ENCODE results near the gene DCLK2.

The DCLK2 gene

DNA sequence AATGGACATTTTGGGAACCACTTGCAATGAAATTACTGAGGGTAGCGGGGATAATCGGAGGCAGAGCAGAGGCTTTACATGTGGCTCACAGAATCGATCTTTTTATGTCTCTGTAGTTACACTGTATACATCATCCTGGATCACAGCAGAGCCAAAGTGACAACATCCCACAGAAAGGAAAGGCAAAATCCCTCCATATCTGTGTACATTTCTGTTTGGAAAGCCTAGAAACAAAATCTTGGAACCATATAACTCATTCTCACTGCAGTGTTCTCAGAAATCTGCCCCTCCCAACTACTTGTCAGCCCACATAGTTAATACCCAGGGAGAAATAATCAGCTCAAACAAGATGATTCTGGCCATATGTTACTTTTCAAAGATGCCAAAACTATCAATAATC lies 211.6 kb downstream of the DCLK2 start:
- H2AK5ac ChIP-seq (ENCODE audit: low read length, severe bottlenecking): no peak overlapping the region
- H3K4ac ChIP-seq (ENCODE audit: low read depth in 1 of 2, low read length in 2 of 2): no peak overlapping the region
- H3K36me3 ChIP-seq (ENCODE audit: control insufficient read depth in 1 of 2, insufficient read depth in 2 of 2, low read depth in 1 of 2, low read length in 2 of 2): no peaks in the 10 kb centered on the region
- no peak overlapping the region for H2BK12ac ChIP-seq (ENCODE audit: low read length in 2 of 2)
- H3K4me3 ChIP-seq (ENCODE audit: insufficient read depth in 1 of 2, low read depth in 1 of 2, low read length in 2 of 2): no peak overlapping the region
- H3K18ac ChIP-seq (ENCODE audit: low read depth in 1 of 2, low read length in 2 of 2): no peak overlapping the region
- no peak overlapping the region for H2BK15ac ChIP-seq (ENCODE audit: low read depth, poor library complexity, severe bottlenecking)
- no peak overlapping the region for H2BK120ac ChIP-seq (ENCODE audit: low read depth, low read length)
- no peak overlapping the region for H2BK5ac ChIP-seq (ENCODE audit: low read depth, low read length, poor library complexity, severe bottlenecking)
- no peaks in the 10 kb centered on the region for H3K27me3 ChIP-seq (ENCODE audit: control insufficient read depth in 1 of 2, insufficient read depth in 1 of 2, low read length in 2 of 2)
- no peaks in the 10 kb centered on the region for H3K9me3 ChIP-seq (ENCODE audit: control insufficient read depth, low read length)
- H3K14ac ChIP-seq (ENCODE audit: low read length in 2 of 2): no peak overlapping the region
- no peak overlapping the region for H4K91ac ChIP-seq (ENCODE audit: low read length)
- no peak overlapping the region for H3K23ac ChIP-seq (ENCODE audit: low read length in 2 of 2)
- DNase-seq: no peak
- no peak overlapping the region for H3K9ac ChIP-seq (ENCODE audit: low read length)
- peaks cover 3% of the 10 kb centered on the region for H3K79me1 ChIP-seq (replicated peaks; ENCODE audit: low read length, poor library complexity, severe bottlenecking)
- no peak overlapping the region for H3K4me2 ChIP-seq (ENCODE audit: low read length, poor library complexity, severe bottlenecking)
- H2AFZ ChIP-seq (ENCODE audit: low read depth, low read length): no peak overlapping the region
- H4K8ac ChIP-seq (ENCODE audit: low read length): no peak overlapping the region
- WGBS: 97% methylated on average over 3 of the region's 3 CpGs
- no peak overlapping the region for H3K27ac ChIP-seq (ENCODE audit: low read length, poor library complexity, severe bottlenecking)
- H3K4me1 ChIP-seq (ENCODE audit: control insufficient read depth, insufficient read depth, low read depth, low read length): no peaks in the 10 kb centered on the region

DNA sequence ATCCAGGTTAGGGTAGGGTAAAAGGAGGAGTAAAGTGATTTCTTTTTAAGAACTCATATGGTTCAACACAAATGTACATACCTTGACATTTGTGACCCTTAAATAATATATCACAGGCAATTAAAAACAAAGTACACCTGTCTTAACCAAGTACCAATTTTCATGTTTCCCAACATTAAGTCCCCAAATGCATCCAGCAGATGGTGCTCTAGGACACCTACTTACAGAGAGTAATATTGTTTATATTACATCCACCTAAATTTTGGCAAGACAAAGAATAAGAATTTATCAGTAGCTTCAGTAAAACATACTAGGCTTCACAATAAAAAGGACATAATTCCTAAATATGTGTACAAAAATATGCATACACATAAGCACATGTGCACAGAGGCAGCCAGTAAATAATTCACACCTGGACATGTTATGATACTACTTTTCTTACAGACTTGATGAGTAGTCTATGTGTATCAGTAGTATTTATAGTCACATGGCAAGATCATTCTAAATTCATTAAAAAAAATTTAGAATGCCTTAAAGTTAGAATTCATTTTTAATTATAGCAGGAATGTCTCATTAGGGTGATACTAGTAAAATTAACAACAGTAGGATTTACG lies 219.7 kb downstream of the DCLK2 start:
- no peaks in the 10 kb centered on the region for H3K4me1 ChIP-seq (ENCODE audit: control insufficient read depth, insufficient read depth, low read depth, low read length)
- no peak overlapping the region for H3K9ac ChIP-seq (ENCODE audit: low read length)
- H3K4ac ChIP-seq (ENCODE audit: low read depth in 1 of 2, low read length in 2 of 2): no peak overlapping the region
- no peaks in the 10 kb centered on the region for H3K9me3 ChIP-seq (ENCODE audit: control insufficient read depth, low read length)
- no peaks in the 10 kb centered on the region for H3K36me3 ChIP-seq (ENCODE audit: control insufficient read depth in 1 of 2, insufficient read depth in 2 of 2, low read depth in 1 of 2, low read length in 2 of 2)
- no peak overlapping the region for H3K4me3 ChIP-seq (ENCODE audit: insufficient read depth in 1 of 2, low read depth in 1 of 2, low read length in 2 of 2)
- no peak overlapping the region for H2AK5ac ChIP-seq (ENCODE audit: low read length, severe bottlenecking)
- no peak overlapping the region for H3K27ac ChIP-seq (ENCODE audit: low read length, poor library complexity, severe bottlenecking)
- H3K23ac ChIP-seq (ENCODE audit: low read length in 2 of 2): no peak overlapping the region
- H2BK5ac ChIP-seq (ENCODE audit: low read depth, low read length, poor library complexity, severe bottlenecking): no peak overlapping the region
- H4K91ac ChIP-seq (ENCODE audit: low read length): no peak overlapping the region
- H3K79me1 ChIP-seq (replicated peaks; ENCODE audit: low read length, poor library complexity, severe bottlenecking): no peaks in the 10 kb centered on the region
- no peak overlapping the region for H2BK15ac ChIP-seq (ENCODE audit: low read depth, poor library complexity, severe bottlenecking)
- WGBS: 100% methylated on average over 1 of the region's 1 CpG
- H3K18ac ChIP-seq (ENCODE audit: low read depth in 1 of 2, low read length in 2 of 2): no peak overlapping the region
- H3K14ac ChIP-seq (ENCODE audit: low read length in 2 of 2): no peak overlapping the region
- no peak overlapping the region for H2BK120ac ChIP-seq (ENCODE audit: low read depth, low read length)
- peak; percentile 61 for DNase-seq
- no peak overlapping the region for H3K4me2 ChIP-seq (ENCODE audit: low read length, poor library complexity, severe bottlenecking)
- H2AFZ ChIP-seq (ENCODE audit: low read depth, low read length): no peak overlapping the region
- no peak overlapping the region for H4K8ac ChIP-seq (ENCODE audit: low read length)
- no peak overlapping the region for H2BK12ac ChIP-seq (ENCODE audit: low read length in 2 of 2)
- no peaks in the 10 kb centered on the region for H3K27me3 ChIP-seq (ENCODE audit: control insufficient read depth in 1 of 2, insufficient read depth in 1 of 2, low read length in 2 of 2)

DNA sequence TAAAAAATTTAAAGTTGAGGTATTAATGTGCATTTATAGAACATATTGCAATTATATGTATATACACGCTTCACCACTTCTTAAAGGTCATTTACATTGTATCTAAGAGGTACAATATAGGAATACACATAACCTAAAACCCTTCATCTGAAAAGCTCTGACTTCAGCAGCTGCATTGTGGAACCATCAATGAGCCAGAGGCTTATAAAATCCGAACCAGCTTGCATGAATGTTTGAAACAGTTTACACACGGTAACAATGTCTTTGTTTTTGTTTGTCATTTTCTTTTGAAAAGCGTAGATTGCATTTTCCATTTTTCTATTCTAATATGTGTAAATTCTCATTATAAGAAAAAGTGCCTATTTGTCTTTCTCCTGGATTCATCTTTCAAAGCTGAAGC lies 221.6 kb downstream of the DCLK2 start:
- Histone ChIP-seq H3K27ac (ENCODE audit: low read length, poor library complexity, severe bottlenecking) (no peak overlapping the region), H3K9me3 (ENCODE audit: control insufficient read depth, low read length) (no peaks in the 10 kb centered on the region), H3K9ac (ENCODE audit: low read length) (no peak overlapping the region), H4K8ac (ENCODE audit: low read length) (no peak overlapping the region), H2BK5ac (ENCODE audit: low read depth, low read length, poor library complexity, severe bottlenecking) (no peak overlapping the region), H3K79me1 (replicated peaks; ENCODE audit: low read length, poor library complexity, severe bottlenecking) (no peaks in the 10 kb centered on the region), H2BK120ac (ENCODE audit: low read depth, low read length) (no peak overlapping the region), H2BK12ac (ENCODE audit: low read length in 2 of 2) (no peak overlapping the region), H2BK15ac (ENCODE audit: low read depth, poor library complexity, severe bottlenecking) (no peak overlapping the region), H2AK5ac (ENCODE audit: low read length, severe bottlenecking) (no peak overlapping the region), H3K23ac (ENCODE audit: low read length in 2 of 2) (no peak overlapping the region), H3K4me3 (ENCODE audit: insufficient read depth in 1 of 2, low read depth in 1 of 2, low read length in 2 of 2) (no peak overlapping the region), H3K36me3 (ENCODE audit: control insufficient read depth in 1 of 2, insufficient read depth in 2 of 2, low read depth in 1 of 2, low read length in 2 of 2) (no peaks in the 10 kb centered on the region), H2AFZ (ENCODE audit: low read depth, low read length) (no peak overlapping the region), H3K18ac (ENCODE audit: low read depth in 1 of 2, low read length in 2 of 2) (no peak overlapping the region), H3K4ac (ENCODE audit: low read depth in 1 of 2, low read length in 2 of 2) (no peak overlapping the region), H3K4me1 (ENCODE audit: control insufficient read depth, insufficient read depth, low read depth, low read length) (no peaks in the 10 kb centered on the region), H3K27me3 (ENCODE audit: control insufficient read depth in 1 of 2, insufficient read depth in 1 of 2, low read length in 2 of 2) (no peaks in the 10 kb centered on the region), H3K4me2 (ENCODE audit: low read length, poor library complexity, severe bottlenecking) (no peak overlapping the region), H3K14ac (ENCODE audit: low read length in 2 of 2) (no peak overlapping the region), H4K91ac (ENCODE audit: low read length) (no peak overlapping the region)
- DNase-seq: no peak
- 100% methylated on average over 2 of the region's 4 CpGs for WGBS

DNA sequence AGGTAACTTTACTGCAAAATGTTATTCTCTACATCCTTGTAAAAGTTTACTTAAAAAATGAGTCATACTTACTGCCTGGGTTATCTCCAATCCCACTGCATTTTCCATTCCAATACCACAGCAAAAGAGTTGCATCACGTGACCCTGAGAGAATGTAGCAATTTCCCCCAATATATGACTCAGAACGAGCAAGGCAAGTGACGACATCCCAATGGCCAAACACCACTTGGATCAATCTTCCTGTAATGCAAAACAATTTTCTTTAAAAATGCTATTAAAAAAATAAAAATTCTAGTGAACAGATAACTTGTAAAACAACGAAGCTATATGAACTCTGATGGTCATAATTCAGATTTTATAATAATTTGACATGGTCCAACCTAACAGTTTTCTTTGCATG lies 224.3 kb downstream of the DCLK2 start:
- H2BK12ac ChIP-seq (ENCODE audit: low read length in 2 of 2): no peak overlapping the region
- no peaks in the 10 kb centered on the region for H3K36me3 ChIP-seq (ENCODE audit: control insufficient read depth in 1 of 2, insufficient read depth in 2 of 2, low read depth in 1 of 2, low read length in 2 of 2)
- no peak overlapping the region for H3K4me3 ChIP-seq (ENCODE audit: insufficient read depth in 1 of 2, low read depth in 1 of 2, low read length in 2 of 2)
- peaks cover 3% of the 10 kb centered on the region for H3K79me1 ChIP-seq (replicated peaks; ENCODE audit: low read length, poor library complexity, severe bottlenecking)
- H3K9me3 ChIP-seq (ENCODE audit: control insufficient read depth, low read length): no peaks in the 10 kb centered on the region
- H3K18ac ChIP-seq (ENCODE audit: low read depth in 1 of 2, low read length in 2 of 2): no peak overlapping the region
- H3K14ac ChIP-seq (ENCODE audit: low read length in 2 of 2): no peak overlapping the region
- H3K4me2 ChIP-seq (ENCODE audit: low read length, poor library complexity, severe bottlenecking): no peak overlapping the region
- no peak overlapping the region for H2BK5ac ChIP-seq (ENCODE audit: low read depth, low read length, poor library complexity, severe bottlenecking)
- H4K91ac ChIP-seq (ENCODE audit: low read length): no peak overlapping the region
- peak; percentile 96 for DNase-seq
- peak overlapping the region; percentile 31 for H3K9ac ChIP-seq (ENCODE audit: low read length)
- H3K27me3 ChIP-seq (ENCODE audit: control insufficient read depth in 1 of 2, insufficient read depth in 1 of 2, low read length in 2 of 2): no peaks in the 10 kb centered on the region
- WGBS: 0% methylated on average over 3 of the region's 4 CpGs
- H2AK5ac ChIP-seq (ENCODE audit: low read length, severe bottlenecking): no peak overlapping the region
- no peak overlapping the region for H4K8ac ChIP-seq (ENCODE audit: low read length)
- no peak overlapping the region for H3K23ac ChIP-seq (ENCODE audit: low read length in 2 of 2)
- H2BK15ac ChIP-seq (ENCODE audit: low read depth, poor library complexity, severe bottlenecking): no peak overlapping the region
- peaks cover 1% of the 10 kb centered on the region for H3K4me1 ChIP-seq (ENCODE audit: control insufficient read depth, insufficient read depth, low read depth, low read length)
- H2BK120ac ChIP-seq (ENCODE audit: low read depth, low read length): no peak overlapping the region
- no peak overlapping the region for H2AFZ ChIP-seq (ENCODE audit: low read depth, low read length)
- H3K4ac ChIP-seq (ENCODE audit: low read depth in 1 of 2, low read length in 2 of 2): no peak overlapping the region
- H3K27ac ChIP-seq (ENCODE audit: low read length, poor library complexity, severe bottlenecking): no peak overlapping the region
